LoVo (cell line): ENCODE data around the gene BRWD1.

Source experiments
- DNase-seq: peaks from one replicate; pipeline ENCODE4 v3.0.0-alpha.2; 2016; ENCODE audit warnings: low spot score

The BRWD1 gene

DNA sequence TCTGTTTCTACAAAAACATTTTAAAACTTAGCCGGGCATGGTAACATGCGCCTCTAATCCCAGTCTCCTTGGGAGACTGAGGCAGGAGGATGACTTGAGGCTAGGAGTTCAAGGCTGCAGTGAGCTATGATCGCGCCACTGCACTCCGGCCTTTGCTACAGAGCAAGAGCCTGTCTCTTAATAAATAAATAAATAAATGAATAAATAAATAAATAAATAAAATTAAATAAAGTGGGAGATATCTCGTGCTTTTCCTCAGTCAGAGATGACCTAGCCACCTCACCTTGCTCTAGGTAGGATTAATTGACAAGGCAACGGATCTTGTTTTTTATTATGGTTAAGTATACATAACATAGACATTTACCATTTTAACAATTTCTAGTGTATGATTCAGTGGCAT is 14.3 kb upstream of the BRWD1 start:
- no peak for DNase-seq

DNA sequence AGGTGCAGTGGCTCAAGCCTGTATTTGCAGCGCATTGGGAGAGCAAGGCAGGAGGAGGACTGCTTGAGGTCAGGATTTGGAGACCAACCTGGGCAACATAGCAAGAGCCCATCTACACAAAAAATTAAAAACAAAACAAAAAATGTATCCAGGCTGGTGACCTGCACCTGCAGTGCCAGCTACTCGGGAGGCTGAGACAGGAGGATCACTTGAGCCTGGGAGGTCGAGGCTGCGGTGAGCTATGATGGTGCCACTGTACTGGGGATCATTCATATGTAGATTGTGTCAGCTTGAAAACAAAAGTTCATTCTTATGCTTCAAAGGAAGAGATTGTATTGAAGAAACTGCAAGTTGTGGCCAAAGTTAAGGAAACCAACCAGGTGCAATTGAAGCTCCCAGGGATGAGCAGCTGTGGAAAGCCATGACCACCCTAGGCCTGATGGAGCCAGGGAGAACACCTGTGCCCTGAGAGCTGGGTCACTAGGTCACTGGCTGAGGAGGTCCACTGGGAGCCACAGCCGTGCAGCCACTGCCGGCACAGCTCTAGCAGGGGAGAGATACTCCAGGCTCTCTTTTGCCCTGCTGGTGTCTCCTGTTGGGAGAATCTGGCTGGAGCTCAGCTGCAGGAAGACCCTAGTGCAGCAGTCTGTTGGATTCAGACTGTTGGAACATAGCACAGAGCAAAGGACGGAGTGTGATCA is 13.3 kb upstream of the BRWD1 start:
- no peak for DNase-seq

GRCh38 chr21:39325458-39325857 is 12.0 kb upstream of the BRWD1 start:
- DNase-seq, result no peak

GRCh38 chr21:39321424-39321823 is 8.0 kb upstream of the BRWD1 start:
- no peak for DNase-seq

GRCh38 chr21:39319814-39320332 is 6.4 kb upstream of the BRWD1 start:
- no peak for DNase-seq

GRCh38 chr21:39319251-39319756 is 5.9 kb upstream of the BRWD1 start:
- no peak for DNase-seq

DNA sequence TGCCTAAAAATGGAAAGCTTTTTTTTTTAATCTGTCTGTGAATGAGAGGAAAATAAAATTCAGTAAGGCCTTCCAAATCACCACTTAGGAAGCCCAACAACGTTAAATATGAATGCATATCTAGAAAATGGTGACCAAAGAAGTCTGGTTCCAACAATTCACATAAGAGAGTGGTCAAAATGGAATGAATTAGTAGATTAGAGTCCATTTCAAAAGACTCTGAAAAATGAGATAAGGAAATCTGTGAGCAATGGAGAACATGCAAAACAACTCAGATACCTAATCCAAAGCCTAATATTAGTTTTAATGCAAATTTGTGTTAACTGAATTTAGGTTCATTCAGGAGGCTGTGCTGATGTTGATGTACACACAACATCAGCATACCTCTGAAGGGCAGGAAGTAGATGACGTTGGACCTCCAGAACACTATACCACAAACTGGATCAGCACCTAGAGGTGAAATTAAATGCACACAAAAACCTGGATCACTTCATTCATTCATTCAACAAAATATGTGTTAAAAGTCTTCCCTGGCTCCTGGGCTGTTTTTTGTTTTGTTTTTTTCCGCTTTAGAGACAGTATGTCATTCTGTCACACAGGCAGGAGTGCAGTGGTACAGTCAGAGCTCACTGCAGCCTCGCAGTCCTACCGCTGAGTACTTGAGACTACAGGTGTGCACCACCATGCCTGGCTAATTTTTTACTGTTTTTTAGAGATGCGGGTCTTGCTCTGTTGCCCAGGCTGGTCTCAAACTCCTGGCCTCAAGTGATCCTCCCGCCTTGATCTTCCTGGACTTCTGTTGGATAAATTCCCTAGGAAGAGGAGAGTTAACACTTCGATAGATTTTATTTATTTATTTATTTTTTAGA is 4.9 kb upstream of the BRWD1 start:
- DNase-seq, result no peak

DNA sequence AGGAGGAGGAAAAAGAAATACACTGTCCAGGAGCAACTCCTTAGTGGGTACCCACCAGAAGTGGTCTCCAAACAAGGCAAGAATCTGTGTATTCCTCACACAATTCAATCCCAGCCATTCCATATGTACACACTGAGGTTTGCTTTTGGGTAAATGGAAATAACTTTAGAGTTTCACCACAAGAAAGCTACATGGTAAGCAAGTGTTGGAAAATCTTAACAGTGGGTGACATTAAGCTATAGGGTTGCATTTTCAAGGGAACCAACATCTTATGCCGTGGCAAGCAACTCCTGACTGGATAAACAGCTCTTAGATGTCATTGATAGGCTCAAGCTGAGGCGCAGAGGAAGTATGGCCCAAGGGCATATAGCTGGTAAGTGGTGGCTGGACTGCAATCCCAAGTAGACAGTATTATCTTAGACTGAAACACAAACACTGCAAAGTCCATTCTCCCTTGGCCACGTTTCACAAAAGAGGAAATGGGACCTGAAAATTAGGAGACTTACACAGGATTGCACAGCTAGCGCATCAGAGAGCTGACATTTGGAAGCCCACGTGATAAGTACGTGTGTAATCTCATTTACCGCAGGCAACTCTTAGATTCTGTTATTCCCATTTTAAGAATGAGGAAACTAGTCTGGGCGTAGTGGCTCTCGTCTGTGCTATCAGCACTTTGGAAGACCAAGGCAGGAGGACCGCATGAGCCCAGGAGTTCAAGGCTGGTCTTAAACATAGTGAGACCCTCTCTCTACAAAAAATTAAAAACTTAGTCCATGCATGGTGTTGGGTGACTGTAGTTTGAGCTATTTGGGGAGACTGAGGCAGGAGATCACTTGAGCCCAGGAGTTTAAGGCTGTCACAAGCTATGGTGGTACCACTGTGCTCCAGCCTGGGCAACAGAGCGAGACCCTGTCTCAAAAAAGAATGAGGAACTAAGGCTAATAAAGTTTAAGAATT is 4.0 kb upstream of the BRWD1 start:
- no peak for DNase-seq

DNA sequence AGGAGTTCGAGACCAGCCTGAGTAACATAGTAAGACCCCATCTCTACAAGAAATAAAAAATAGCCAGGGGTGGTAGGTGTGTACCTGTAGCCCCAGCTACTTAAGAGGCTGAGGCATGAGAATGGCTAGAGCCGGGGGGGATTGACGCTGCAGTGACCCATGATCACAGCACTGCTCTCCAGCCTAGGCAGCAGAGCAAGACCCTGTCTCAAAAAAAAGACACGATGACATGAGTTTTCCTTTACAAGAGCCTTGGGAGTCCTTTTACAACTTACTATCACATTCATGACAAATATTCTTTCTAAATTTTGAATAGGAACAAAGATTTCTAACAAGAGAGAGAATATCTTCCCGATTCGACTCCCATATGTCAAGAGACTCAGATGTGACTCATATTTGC is 3.3 kb upstream of the BRWD1 start:
- DNase-seq, result no peak

DNA sequence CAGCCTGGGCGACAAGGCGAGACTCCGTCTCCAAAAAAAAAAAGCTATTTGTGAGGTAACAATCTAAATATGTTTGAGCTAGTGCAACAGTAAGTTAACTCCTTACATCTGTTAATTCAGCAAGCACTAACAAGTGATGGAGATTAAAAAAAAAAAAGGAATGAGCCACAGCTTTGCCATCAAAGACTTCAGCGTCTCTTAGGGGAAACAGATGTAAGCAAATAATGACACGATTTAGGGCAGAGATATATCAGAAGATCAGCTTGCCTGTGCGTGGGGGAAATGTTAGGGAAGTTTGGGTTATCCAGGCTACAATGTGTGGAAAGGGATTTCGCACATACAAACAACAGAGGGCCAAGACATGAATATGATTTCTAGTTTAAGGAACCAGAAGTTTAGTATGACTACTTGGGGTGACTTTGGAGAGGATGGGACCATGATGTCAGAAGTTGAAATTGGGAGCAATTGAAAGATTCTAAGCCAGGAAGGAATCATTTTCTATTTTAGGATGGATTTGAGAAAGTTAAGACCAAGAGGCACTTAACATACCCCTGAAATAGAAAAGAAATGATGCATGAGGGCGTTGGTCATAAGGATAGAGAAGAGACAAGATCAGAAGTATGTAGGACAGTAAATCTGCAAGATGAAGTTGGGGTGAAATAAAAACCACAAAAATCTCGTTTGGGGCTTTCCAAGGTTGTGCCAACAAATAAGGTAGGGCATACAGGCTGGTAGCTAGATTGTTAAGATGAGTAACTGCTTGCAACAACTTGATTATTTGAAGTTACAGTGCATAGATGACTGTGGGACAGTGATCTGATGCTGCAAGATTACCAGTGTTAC is 2.4 kb upstream of the BRWD1 start:
- no peak for DNase-seq

- peak; percentile 39 for DNase-seq
Measured at GRCh38 chr21:39314143-39315027, 953 bp upstream of the BRWD1 start.

GRCh38 chr21:39313042-39313570 is 326 bp downstream of the BRWD1 start:
- DNase-seq, result no peak

DNA sequence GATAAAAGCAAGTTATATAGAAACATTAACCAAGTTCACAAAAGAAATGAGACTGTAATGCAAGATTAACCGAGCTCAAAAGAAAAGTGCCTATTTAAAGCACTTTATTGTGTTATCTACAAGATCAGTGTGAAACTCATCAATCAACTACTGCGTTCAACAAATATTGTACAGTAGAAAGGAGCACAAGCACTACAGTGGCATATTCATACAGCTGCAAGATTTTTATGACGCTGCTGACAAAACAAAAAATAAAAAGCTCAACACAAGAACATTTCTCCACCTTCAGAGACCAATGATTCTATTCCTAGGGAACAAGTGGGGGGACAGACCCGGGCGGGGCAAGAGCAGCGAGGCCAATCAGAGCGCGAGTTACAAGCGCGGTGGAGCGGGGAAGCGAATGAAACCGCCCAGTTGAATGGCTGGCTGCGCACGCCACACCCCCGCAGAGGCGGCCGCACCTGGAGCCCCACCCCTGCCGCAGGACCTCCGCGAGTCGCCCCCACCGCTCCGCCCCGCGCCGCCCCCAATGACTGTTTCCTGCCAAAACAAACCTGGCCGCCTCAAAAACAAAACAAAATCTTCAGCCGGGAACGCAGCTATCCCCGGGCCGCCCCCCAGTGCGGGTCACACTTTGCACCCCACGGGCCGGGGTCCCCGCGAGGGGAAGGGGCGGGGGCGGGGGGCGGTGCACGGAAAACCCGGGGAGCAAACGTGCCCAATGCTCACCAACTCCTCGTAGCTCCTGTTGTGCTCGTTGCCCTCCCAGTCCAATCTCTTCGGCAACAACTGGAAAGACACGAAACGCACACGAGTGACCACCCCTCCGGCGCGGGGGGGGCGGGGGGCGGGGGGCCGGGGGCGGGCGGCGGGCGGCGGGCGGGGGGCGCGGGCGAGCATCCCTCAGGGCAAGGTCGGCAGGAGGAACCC is 1.1 kb downstream of the BRWD1 start:
- peak; percentile 90 for DNase-seq

DNA sequence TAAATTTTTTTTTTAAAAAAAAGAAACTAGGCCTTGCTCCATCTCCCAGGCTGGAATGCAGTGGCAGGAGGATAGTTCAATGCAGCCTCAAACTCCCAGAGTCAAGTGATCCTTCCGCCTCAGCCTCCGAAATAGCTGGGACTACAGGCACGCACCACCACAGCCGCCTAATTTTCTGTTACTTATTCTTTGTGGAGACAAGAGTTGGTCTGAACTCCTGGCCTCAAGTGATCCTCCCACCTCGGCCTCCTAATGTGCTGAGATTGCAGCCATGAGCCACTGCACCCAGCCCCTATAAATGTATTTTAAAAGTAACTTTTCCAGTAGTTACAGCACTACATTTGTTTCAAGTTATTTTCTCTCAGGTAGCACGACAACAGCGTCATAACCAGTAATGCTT is 2.3 kb downstream of the BRWD1 start:
- DNase-seq, result no peak

GRCh38 chr21:39307466-39307865 is 6.0 kb downstream of the BRWD1 start:
- no peak for DNase-seq

DNA sequence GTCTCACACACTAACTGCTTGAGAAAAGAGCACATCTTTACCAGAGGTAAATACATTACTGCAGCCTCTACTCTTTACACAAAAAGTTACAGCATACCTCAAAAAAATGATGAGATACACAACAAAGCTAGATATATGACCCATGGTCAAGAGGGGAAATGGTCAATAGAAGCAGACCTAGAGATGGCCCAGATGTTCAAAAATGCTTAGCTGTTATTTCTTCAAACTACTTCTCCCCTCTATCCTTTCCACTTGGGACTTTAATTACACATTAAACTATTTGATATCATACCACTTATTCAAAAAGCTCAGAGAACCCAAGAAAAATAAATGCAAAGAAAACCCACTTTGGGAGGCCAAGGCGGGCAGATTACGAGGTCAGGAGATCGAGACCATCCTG is 12.8 kb downstream of the BRWD1 start:
- DNase-seq, result no peak

DNA sequence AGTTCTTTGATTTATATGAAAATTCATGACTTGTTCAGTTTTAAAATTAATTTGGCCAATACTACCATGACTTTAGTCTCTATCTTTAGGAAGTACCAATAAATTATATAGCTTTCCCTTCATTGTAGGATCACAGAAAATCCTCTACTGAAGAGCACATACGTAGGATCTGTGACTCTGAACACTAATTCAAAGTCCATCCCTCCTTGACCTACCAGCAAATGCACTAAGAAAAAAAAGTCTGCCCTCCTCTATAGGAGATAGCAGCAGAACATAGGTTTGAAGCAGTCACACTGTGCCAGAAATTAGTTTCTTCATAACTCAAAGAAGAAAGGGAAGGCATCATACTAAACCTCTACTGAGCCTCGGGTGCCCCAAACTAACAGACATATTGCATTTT is 16.5 kb downstream of the BRWD1 start:
- DNase-seq, result no peak

DNA sequence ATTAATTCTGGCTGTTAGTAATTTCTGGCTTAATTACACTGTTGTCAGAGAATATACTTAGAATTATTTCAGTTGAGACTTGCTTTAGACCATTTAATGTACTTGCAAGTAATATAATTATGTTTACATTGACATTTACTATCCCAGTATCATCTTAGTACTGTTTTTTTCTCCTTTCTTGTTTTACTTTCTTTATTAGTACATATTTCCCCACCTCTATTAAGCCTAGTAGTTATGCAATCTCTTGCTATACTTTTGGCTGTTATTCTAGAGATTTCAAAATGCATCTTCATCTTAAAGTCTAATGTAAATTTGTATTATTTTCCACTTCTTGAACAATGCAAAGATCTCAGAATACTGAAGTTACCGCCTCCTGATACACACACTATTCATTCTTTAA is 24.4 kb downstream of the BRWD1 start:
- no peak for DNase-seq

DNA sequence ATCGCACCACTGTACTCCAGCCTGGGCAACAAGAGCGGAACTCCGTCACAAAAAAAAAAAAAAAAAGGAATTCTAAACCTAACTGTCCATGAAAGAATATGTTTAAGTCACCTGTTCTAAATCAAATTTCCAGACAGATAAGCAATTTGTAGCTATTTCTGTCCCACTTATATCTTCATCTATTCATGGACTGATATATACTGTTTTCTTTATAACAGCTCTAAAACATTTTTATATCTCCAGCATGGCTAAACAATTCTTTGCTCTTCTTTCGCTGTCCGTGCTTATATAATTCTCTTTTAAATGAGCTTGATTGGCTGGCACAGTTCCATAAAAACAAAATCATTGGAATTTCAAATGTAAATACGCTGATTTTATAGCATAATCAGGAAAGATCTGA is 30.5 kb downstream of the BRWD1 start:
- DNase-seq, result no peak
